NCI-H69 (cell line): Measurements from ENCODE around the gene TBXAS1.
A peak's percentile ranks its signal among the peaks of the same experiment; 100 is the strongest.

Experiments used
- DNase-seq: peaks from one replicate; lab custom pipeline; 2025; lab: John Stamatoyannopoulos, UW

The TBXAS1 gene

GRCh38 chr7:140004672-140005071 is 175.6 kb downstream of the TBXAS1 start:
- DNase-seq, result no peak

- DNase-seq, result no peak
Observed at GRCh38 chr7:140005341-140005740, 176.3 kb downstream of the TBXAS1 start.

DNA sequence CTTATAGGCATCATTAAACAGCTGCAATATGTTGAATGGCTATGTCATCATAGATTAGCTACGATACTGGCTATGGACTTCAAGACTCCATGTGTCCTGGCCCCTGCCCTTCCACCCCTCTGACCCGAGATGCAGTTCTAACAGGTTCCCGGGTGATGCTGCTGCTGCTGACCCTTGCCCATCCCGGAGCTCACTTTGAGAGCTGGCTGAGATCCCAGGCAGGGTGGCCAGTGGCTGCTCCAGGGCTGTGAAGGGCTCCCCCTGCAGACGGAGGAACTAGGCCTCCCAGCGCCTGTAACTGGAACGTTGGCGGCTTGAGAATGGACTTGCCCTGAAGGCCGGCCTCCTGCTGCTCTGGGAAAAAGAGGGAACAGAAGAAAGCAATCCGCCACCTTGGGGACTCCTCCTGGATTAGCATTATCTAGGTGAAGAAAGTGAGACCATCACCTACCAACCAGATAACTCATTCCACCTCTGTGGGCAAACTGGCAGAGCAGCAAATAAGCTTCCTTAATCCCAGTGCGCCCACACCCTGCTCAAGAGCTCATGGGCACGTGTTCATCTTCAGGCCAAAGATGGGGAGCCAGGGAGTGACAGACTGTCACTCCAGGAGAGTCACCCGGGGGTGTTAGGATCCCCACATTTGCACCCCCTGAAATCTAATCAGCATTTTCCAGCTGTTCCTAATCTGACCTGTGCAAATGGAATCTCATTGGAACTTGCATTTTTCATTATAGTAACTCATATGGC is 176.9 kb downstream of the TBXAS1 start:
- peak; percentile 67 for DNase-seq

GRCh38 chr7:140006600-140006999 is 177.5 kb downstream of the TBXAS1 start:
- DNase-seq, result no peak

GRCh38 chr7:140007051-140007690 is 178.1 kb downstream of the TBXAS1 start:
- DNase-seq, result no peak

DNA sequence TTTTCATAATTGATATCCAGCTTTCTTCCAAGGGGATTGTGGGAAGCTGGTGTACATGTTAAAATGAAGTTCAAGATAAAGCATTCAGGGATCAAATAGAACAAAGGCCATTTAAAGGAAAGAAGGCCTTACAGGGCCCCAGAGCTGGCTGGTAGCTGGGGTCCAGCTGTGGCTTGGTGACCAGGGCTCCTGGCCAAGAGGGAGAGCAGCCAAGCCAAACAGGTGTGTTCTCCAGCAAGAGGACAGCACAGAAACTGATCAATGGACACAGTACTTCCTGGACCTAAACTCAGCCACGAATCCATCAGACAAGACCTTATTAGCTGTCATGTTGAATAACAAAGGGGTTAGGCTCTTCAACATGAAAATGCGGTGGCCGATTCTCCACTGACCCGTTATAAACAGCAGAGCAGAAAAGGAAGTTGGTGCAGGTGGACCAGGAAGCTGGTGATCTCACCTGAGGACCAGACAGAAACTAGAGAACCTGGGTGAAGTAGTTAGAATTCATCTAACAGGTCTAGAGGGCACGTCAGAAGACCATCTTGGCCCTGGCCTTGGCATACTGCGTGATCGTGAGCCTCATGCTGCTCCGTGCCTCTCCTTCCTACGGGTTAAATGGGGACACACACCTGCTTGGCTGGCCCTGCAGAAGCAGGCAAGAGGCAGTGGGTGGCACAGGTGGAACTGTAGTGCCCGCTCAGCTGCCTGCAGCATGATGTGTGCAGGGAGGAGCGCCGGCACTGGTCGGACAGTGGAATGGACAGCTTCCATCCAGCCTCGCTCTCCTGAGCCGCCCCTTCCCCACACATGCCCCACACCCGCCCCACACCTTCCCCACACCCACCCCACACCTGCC is 179.9 kb downstream of the TBXAS1 start:
- DNase-seq, result no peak

DNA sequence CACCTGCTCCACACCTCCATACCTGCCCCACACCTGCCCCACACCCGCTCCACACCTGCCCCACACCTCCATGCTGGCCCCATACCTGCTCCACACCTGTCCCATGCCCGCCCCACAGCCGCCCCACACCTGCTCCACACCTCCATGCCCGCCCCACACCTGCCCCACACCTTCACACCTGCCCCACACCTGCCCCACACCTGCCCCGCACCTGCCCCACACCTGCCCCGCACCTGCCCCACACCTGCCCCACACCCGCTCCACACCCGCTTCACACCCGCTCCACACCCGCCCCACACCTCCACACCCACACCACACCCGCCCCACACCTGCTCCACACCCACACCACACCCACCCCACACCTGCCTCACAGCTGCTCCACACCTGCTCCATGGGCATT is 180.7 kb downstream of the TBXAS1 start:
- no peak for DNase-seq

GRCh38 chr7:140010194-140010895 is 181.3 kb downstream of the TBXAS1 start:
- DNase-seq, result peak; percentile 57

- no peak for DNase-seq
Observed at GRCh38 chr7:140013676-140014075, 184.6 kb downstream of the TBXAS1 start.

DNA sequence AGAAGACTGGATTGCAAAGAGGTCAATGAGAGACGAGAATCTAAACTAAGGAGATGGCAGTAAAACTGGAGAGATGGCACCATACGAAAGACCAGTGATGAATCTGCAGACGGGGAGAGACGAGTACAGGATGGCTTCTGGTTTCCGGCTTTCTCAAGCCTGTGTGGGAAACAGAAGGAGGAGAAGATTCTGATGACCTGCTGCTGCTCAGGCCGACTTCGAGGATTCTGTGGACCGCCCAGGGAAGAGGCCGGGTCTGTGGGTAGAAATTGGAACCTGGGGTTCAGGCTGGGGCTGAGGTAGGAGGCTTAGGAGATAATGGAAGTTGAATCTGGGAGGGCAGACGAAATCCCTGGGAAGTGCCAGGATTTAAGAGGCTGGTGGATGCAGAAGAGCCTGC is 185.1 kb downstream of the TBXAS1 start:
- no peak for DNase-seq

GRCh38 chr7:140015471-140015970 is 186.5 kb downstream of the TBXAS1 start:
- no peak for DNase-seq

- DNase-seq, result no peak
Observed at GRCh38 chr7:140016540-140016939, 187.5 kb downstream of the TBXAS1 start.

GRCh38 chr7:140017034-140017433 is 188.0 kb downstream of the TBXAS1 start:
- DNase-seq, result no peak

DNA sequence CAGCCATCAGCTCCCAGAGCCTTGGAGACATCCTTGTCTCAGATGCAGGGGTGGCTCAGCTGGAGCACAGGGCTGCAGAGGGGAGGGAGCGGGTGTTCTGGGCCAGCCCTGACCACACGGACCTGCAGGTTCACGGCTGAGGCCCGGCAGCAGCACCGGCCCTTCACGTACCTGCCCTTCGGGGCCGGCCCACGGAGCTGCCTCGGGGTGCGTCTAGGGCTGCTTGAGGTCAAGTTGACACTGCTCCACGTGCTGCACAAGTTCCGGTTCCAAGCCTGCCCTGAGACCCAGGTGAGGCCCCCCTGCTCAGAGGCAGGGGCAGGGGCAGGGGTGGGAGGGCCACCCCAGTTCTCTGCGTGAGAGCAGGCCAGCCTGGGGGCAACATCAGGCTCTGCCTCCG is 188.5 kb downstream of the TBXAS1 start:
- DNase-seq, result no peak

DNA sequence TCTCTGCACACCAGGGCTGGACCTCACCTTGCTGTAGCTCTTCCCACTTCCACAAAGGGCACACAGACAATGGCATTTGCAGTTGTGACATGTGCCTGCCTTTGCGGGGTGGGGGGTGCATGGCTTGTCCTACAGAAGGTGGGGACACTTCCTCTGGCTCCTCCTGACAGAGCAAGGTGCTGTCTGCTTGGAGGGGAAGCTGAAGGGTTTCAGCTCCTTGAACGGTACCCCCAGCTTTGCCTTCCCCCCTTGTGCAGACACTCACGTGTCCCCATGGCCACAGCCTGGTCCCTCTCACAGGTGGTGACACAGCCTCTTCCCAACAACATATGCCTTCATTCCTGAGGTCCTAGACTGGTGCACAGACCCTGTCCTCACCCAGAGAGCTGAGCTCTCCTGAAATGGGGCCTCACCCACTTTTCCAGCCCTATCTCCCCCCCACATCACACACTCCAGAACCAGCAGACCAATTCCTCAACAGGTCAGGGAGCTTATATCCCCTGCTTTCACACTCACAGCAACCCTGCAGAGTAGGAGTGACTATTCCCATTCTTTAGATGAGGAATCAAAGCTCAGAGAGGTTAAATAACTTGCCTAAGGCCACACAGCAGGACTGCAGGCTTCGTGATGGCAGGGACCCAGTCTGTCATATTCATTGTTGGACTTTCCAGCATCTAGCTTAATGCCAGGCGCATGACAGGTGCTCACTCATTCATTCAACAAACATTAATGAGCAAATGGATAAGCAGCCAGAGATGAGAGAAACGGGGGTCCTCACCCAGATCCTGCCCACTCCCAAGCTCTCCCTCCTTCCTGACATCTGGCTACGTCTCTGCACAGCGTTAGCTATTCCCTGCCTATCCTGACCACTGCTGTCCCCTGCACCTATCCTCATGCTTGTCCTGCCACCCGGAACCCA is 189.3 kb downstream of the TBXAS1 start:
- DNase-seq, result no peak

- DNase-seq, result no peak
Observed at GRCh38 chr7:140019172-140019571, 190.1 kb downstream of the TBXAS1 start.

GRCh38 chr7:140019606-140020005 is 190.5 kb downstream of the TBXAS1 start:
- no peak for DNase-seq

DNA sequence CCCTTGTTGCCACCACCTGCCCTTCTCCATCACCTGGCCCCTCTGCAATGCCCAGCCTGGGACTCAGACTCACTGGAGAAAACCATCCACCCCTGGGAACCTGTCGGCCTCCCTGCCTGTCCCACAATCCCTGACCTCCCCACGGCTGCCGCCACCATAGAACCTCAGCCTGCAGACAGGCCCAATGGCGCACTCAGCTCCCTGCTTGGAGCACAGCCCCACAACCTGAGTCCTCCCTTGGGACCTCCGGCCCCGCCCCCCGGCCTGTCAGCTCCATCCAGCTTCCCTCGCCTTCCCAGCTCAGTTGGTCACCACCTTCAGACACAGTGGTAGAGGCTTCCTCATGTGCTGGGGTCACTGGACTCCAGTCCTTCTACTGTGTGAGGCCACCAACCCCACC is 192.5 kb downstream of the TBXAS1 start:
- no peak for DNase-seq

GRCh38 chr7:140022582-140023211 is 193.6 kb downstream of the TBXAS1 start:
- peak; percentile 32 for DNase-seq

DNA sequence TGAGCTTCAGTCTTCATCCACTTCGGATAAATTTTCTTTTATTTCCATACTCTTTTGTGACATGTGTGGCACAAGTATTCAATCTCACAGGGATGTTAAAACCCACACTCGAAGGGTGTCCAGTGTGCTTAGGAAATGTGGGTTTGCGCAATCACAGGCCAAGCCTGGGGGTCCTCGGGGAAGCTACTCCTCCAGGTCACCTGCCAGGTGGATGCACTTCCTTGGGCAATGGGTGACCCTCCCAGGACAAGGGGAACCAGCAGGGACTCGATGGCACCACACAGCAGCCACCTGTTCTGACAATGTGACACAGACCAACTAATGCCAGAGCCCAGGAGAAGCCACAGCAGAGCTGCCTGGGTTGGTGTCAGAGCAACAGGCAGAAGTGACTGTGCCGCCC is 194.7 kb downstream of the TBXAS1 start:
- DNase-seq, result no peak
